ENCODE measurements around the gene HDGF. TPM values are rescaled to one million over a fixed set of nuclear protein-coding genes. Genes with fewer than 3 reads are reported as not detected.
A peak's percentile ranks its signal among the peaks of the same experiment; 100 is the strongest.

The HDGF gene
- total and polyA plus RNA-seq, 11 donors = 87.7 to 240 (median 147) TPM

DNA sequence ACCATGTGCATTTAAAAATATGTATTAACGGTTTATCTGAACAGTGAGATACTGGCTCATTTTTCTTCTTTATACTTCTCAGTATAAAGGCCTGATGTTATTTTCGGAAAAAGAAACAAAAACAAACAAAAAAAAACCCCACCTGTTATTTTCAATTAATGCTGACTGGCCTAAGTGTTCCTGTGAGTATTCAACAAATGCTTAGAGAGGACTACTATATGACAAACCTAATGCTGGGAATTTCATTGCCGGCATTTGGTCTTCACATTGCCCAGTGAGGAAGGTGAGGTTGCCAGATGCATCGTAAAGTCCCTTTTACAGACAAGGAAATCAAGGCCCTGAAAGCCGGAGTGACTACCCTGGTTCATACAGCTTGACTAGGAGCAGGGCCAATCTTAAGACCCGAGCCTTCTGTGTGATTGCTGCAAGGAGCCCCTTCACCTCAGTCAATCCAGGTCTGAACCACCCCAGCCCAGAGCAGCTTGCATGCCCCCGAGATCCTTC, 11.2 kb downstream of the HDGF start:
- H3K9me3 ChIP-seq = no peaks in the 10 kb centered on the region
- peaks cover 0 to 61% (median 52%) of the 10 kb centered on the region in 9 donors for H3K36me3 ChIP-seq
- DNase-seq (no peak), ATAC-seq (peak in 3 of 4 donors; percentile 1 to 5 (median 1))
- H3K4me1 ChIP-seq = peaks cover 0 to 28% (median 21%) of the 10 kb centered on the region in 12 donors
- intact Hi-C loops (cut with DNase I) = loop anchor here in 3 of 10 donors (2.0 kb wide), 1 partner anchor 27 kb away; the partner anchor contains the start of gene PRCC (in 3 of the 3)
- H3K27me3 ChIP-seq = no peaks in the 10 kb centered on the region
- H3K4me3 ChIP-seq = peak overlapping the region; percentile 41 to 94 (median 74)
- 24 to 29% (median 25%) methylated on average over 7 of the region's 7 CpGs for WGBS, 4 donors
- TF ChIP-seq, protein P1, sequence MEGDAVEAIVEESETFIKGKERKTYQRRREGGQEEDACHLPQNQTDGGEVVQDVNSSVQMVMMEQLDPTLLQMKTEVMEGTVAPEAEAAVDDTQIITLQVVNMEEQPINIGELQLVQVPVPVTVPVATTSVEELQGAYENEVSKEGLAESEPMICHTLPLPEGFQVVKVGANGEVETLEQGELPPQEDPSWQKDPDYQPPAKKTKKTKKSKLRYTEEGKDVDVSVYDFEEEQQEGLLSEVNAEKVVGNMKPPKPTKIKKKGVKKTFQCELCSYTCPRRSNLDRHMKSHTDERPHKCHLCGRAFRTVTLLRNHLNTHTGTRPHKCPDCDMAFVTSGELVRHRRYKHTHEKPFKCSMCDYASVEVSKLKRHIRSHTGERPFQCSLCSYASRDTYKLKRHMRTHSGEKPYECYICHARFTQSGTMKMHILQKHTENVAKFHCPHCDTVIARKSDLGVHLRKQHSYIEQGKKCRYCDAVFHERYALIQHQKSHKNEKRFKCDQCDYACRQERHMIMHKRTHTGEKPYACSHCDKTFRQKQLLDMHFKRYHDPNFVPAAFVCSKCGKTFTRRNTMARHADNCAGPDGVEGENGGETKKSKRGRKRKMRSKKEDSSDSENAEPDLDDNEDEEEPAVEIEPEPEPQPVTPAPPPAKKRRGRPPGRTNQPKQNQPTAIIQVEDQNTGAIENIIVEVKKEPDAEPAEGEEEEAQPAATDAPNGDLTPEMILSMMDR (IDR thresholded peaks at IDR 0.05) = no peak
- no peak for TF ChIP-seq POLR2A (IDR thresholded peaks at IDR 0.05)
- peak overlapping the region in 11 of 12 donors; percentile 45 to 94 (median 83) for H3K27ac ChIP-seq

DNA sequence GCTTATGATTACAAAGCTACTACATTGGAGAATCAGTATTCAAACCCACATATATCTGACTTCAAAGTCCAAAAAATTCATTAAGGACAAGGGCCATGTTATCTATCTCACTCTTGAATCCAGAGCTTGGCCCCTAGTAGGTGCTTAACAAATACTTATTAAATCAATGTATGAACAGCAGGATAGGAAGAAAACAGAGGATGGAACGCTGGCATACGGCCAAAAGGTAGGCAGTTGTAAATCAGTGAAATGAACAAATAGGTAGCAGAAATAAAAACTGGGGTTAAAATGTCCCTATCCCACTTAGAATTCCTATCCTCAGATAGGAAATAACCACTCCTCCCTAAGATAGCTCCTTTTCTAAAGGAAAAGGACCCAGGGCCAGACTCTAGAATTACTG, 12.6 kb downstream of the HDGF start:
- H3K9me3 ChIP-seq = no peaks in the 10 kb centered on the region
- no peak for DNase-seq
- intact Hi-C loops (cut with DNase I) = no loop called here
- TF ChIP-seq POLR2A (IDR thresholded peaks at IDR 0.05) = no peak
- TF ChIP-seq, protein P1 (IDR thresholded peaks at IDR 0.05) = no peak
- WGBS, 4 donors = 81 to 90% (median 86%) methylated on average over 2 of the region's 2 CpGs
- peaks cover 0 to 20% (median 14%) of the 10 kb centered on the region in 12 donors for H3K4me1 ChIP-seq
- H3K27me3 ChIP-seq = no peaks in the 10 kb centered on the region
- no peak overlapping the region for H3K27ac ChIP-seq
- ATAC-seq = no peak
- H3K4me3 ChIP-seq = no peak overlapping the region
- peaks cover 0 to 61% (median 49%) of the 10 kb centered on the region in 9 donors for H3K36me3 ChIP-seq

DNA sequence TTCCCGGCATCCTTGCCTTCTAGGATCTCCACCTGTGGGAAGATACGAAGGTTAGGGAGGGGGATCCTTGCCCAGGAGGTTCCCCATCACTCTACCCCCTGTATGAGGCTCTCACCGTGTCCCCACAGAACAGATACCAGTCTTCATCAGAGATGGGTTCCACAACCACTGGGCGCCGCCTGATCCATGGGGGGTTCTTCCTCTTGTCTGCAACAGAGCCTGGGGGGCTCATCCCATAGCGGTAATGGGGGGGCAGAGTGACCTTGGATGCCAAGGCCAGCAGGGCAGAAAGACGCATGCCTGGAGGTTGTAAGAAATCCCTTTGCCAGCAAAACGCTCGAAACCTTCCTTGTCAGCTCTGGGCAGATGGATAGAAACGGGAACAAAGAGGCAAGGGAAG, 13.1 kb downstream of the HDGF start:
- TF ChIP-seq POLR2A (IDR thresholded peaks at IDR 0.05) = no peak
- TF ChIP-seq, protein P1 (IDR thresholded peaks at IDR 0.05) = no peak
- 89 to 95% (median 92%) methylated on average over 10 of the region's 10 CpGs for WGBS, 4 donors
- DNase-seq = peak in 1 of 5 donors; percentile 41
- no peaks in the 10 kb centered on the region for H3K9me3 ChIP-seq
- no peak overlapping the region for H3K27ac ChIP-seq
- no peaks in the 10 kb centered on the region for H3K27me3 ChIP-seq
- H3K4me1 ChIP-seq = peaks cover 0 to 21% (median 14%) of the 10 kb centered on the region in 12 donors
- intact Hi-C loops (cut with DNase I) = no loop called here
- ATAC-seq = no peak
- H3K36me3 ChIP-seq = peaks cover 0 to 61% (median 49%) of the 10 kb centered on the region in 9 donors
- H3K4me3 ChIP-seq = no peak overlapping the region

DNA sequence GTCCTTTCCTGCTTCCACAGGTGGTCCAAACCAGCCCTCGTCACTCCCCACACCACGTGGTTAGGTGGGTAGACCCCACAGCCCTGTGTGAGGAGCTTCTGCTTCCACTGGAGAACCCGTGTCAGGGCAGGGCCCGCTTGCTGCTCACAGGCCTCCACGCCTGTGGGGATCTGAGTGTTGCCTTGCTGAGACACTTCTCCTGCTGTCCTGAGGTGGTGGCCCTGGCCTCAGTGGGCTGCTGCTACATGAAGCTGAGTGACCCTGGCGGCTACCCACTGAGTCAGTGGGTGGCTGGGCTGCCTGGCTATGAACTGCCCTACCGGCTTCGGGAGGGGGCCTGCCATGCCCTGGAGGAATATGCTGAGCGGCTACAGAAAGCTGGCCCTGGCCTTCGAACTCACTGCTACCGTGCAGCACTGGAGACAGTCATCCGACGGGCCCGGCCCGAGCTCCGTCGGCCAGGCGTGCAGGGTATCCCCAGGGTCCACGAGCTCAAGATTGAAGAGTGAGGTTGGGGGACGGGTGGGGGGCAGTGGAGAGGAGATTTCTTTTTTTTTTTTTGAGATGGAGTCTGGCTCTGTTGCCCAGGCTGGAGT, 17.4 kb downstream of the HDGF start:
- Histone ChIP-seq H3K4me1 (peaks cover 0 to 15% (median 5%) of the 10 kb centered on the region in 12 donors), H3K36me3 (peaks cover 0 to 65% (median 42%) of the 10 kb centered on the region in 9 donors), H3K27me3 (no peaks in the 10 kb centered on the region), H3K4me3 (no peak overlapping the region), H3K27ac (no peak overlapping the region), H3K9me3 (no peaks in the 10 kb centered on the region)
- intact Hi-C loops (cut with DNase I) = no loop called here
- peak in 1 of 5 donors; percentile 49 for DNase-seq
- ATAC-seq = no peak
- 75 to 93% (median 92%) methylated on average over 4 to 20 of the region's 20 CpGs for WGBS, 4 donors
- TF ChIP-seq, protein P1 (IDR thresholded peaks at IDR 0.05) = no peak
- TF ChIP-seq POLR2A (IDR thresholded peaks at IDR 0.05) = no peak
